ENCODE results near the gene DENND1A.
A peak's percentile ranks its signal among the peaks of the same experiment; 100 is the strongest.
"Not testable (repeated sequence)": the region's sequence is repeated elsewhere in the genome, so short reads cannot be mapped to it uniquely, and the experiment has no call there.

Gene DENND1A

GRCh38 chr9:123946101-123946821, 16.3 kb upstream of the DENND1A start:
- no peak for DNase-seq

GRCh38 chr9:123945532-123945931, 15.6 kb upstream of the DENND1A start:
- DNase-seq: no peak

- not testable (repeated sequence) for DNase-seq
Observed at GRCh38 chr9:123944464-123944863, 14.5 kb upstream of the DENND1A start.

GRCh38 chr9:123943671-123944070, 13.7 kb upstream of the DENND1A start:
- no peak for DNase-seq

GRCh38 chr9:123942542-123942941, 12.6 kb upstream of the DENND1A start:
- DNase-seq: no peak

- DNase-seq: no peak
Observed at GRCh38 chr9:123941524-123942070, 11.7 kb upstream of the DENND1A start.

GRCh38 chr9:123940721-123941523, 11.0 kb upstream of the DENND1A start:
- DNase-seq: no peak

GRCh38 chr9:123938401-123938800, 8.5 kb upstream of the DENND1A start:
- DNase-seq: no peak

GRCh38 chr9:123936575-123936974, 6.6 kb upstream of the DENND1A start:
- DNase-seq: not testable (repeated sequence)

GRCh38 chr9:123933440-123934212, 3.7 kb upstream of the DENND1A start:
- no peak for DNase-seq

- peak in 9 of 14 donors; percentile 13 to 71 (median 47) for DNase-seq
Observed at GRCh38 chr9:123929177-123929869, 603 bp downstream of the DENND1A start.

- DNase-seq: peak in 2 of 14 donors; percentile 18 to 26
Observed at GRCh38 chr9:123928533-123929176, 1.3 kb downstream of the DENND1A start.

- DNase-seq: no peak
Observed at GRCh38 chr9:123927625-123928532, 2.0 kb downstream of the DENND1A start.

GRCh38 chr9:123926941-123927340, 3.0 kb downstream of the DENND1A start:
- no peak for DNase-seq

GRCh38 chr9:123925819-123926218, 4.1 kb downstream of the DENND1A start:
- no peak for DNase-seq

- DNase-seq: no peak
Observed at GRCh38 chr9:123925161-123925560, 4.8 kb downstream of the DENND1A start.

GRCh38 chr9:123924727-123925126, 5.2 kb downstream of the DENND1A start:
- DNase-seq: no peak

GRCh38 chr9:123923884-123924283, 6.0 kb downstream of the DENND1A start:
- DNase-seq: no peak

- no peak for DNase-seq
Observed at GRCh38 chr9:123923377-123923776, 6.5 kb downstream of the DENND1A start.

GRCh38 chr9:123922911-123923310, 7.0 kb downstream of the DENND1A start:
- DNase-seq: no peak

Data from C1 segment of cervical spinal cord (tissue), 14 donors.